GM23248 (cell line): ENCODE results near the gene RERE.

ENCODE experiments used
- EZH2 ChIP-seq: fragments of 200-600 bp; sonication (generic); IDR thresholded peaks from 2 replicates; pipeline ENCODE4 v1.6.1; 2018; ENCODE audit warnings: antibody characterized with exemption, mild to moderate bottlenecking; ENCODE audit not compliant: insufficient read depth, poor library complexity, severe bottlenecking
- EZH2phosphoT487 ChIP-seq: fragments of 200-600 bp; sonication (generic); IDR thresholded peaks from 2 replicates; pipeline ENCODE4 v1.6.1; 2018; ENCODE audit warnings: antibody characterized with exemption, moderate library complexity, mild to moderate bottlenecking, low read depth; ENCODE audit not compliant: insufficient read depth

DNA sequence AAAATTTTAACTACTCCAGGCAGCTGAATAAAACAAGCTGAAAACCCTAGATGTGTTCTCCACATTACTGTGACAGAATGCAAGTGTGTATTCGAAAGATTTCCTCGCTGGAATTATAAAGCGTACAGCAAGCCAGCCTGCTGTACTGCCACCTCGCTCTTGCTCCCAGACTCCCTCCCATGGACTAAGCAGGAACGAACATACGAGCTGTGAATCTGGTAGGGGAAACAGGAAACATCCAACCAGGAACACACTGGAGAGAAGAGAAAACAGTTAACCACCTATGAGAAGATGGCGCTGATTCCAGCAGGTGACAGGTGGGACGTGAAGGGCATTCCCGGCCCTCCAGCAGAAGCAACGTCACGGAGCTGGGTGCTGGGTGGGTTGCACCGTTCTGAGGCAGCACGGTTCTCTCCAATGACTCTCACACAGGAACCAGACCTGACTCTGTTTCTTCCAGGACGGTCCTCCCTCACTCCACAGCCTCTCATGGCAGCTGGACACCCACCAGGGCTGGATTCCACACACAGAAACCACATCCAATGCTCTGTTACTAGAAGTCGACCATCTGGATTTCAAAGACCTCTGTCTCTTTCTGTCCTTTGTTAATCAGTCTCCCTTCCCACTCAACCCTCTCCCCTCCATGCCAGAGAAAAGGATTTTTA lies 219.2 kb downstream of the RERE start:
- no peak for TF ChIP-seq EZH2phosphoT487
- TF ChIP-seq EZH2 = no peak
